Stomach (tissue), 9 donors: Measurements from ENCODE around the gene EPN2. TPM values are rescaled to one million over a fixed set of nuclear protein-coding genes. Genes with fewer than 3 reads are reported as not detected.
A peak's percentile ranks its signal among the peaks of the same experiment; 100 is the strongest.

Source experiments
- DNase-seq, 2 donors: peaks; one replicate each; pipeline versions ENCODE4 v3.0.0 to v3.0.0-alpha.2; 2013 to 2019
- H3K27ac ChIP-seq, 5 donors: fragments of 200-600 bp in 4 of 5; sonication (generic) in 4 of 5; one replicate each; pipeline ENCODE4 v1.5.1; 2013 to 2019; ENCODE audit warnings: mild to moderate bottlenecking in 1 of 5, moderate library complexity in 1 of 5
- H3K27me3 ChIP-seq, 3 donors: fragments of 200-600 bp; sonication (generic); one replicate each; pipeline ENCODE4 v1.5.1; 2017 to 2019; ENCODE audit warnings: mixed run types in 1 of 3
- H3K36me3 ChIP-seq, 4 donors: fragments of 200-600 bp; sonication (generic); 1 replicate in 3 of 4; 2 replicates in 1 of 4; pipeline ENCODE4 v1.5.1; 2016 to 2019
- H3K4me1 ChIP-seq, 4 donors: fragments of 200-600 bp; sonication (generic); one replicate each; pipeline ENCODE4 v1.5.1; 2016 to 2019
- H3K4me3 ChIP-seq, 4 donors: fragments of 200-600 bp; sonication (generic) in 3 of 4; one replicate each; pipeline ENCODE4 v1.5.1; 2016 to 2019; ENCODE audit warnings: mild to moderate bottlenecking in 1 of 4
- H3K9me3 ChIP-seq, 4 donors: fragments of 200-600 bp; sonication (generic); one replicate each; pipeline ENCODE4 v1.5.1; 2016 to 2019
- EP300 ChIP-seq: sonication (generic); formaldehyde crosslinking; IDR thresholded peaks from one replicate; pipeline ENCODE4 v1.6.1; 2017; ENCODE audit warnings: antibody characterized with exemption
- POLR2A ChIP-seq, 4 donors: fragments of 450-650 bp; IDR thresholded peaks; one replicate each; pipeline ENCODE4 v1.6.1; 2016; ENCODE audit warnings: antibody characterized with exemption in 4 of 4, control low read depth in 2 of 4, mild to moderate bottlenecking in 1 of 4, moderate library complexity in 1 of 4
- POLR2AphosphoS5 ChIP-seq, 3 donors: sonication (generic); formaldehyde crosslinking; IDR thresholded peaks; one replicate each; pipeline ENCODE4 v1.6.1; 2016; ENCODE audit warnings: antibody characterized with exemption in 3 of 3
- WGBS, 5 donors: extraction: QIAGEN DNeasy Blood & Tissue Kit in 3 of 5; methylation state at CpG; one replicate each; pipeline versions ENCODE4 v1.1.5 to v1.1.7; 2013 to 2018; 5-methylcytosine and 5-hydroxymethylcytosine counted together
- intact Hi-C: fragments of 100-400 bp; cut with DNase I; formaldehyde crosslinking; loops from one replicate; pipeline ENCODE4 v1.15.1; 2023; ENCODE audit warnings: low total_unique reads
- polyA plus RNA-seq, 3 donors: library from polyadenylated mRNA; stranded (reverse); fragments of 200-250 nt; gene quantifications; one replicate each; pipeline ENCODE4 v1.2.3, GENCODE V29; 2013
- total RNA-seq, 5 donors: library from RNA; depleted of rRNA; stranded (reverse); fragments of >200 nt; gene quantifications; one replicate each; pipeline versions ENCODE4 v1.1.0 to v1.2.3, GENCODE V29; 2014 to 2016
- TF ChIP-seq, protein P1 (sequence below), 7 experiments: fragments of 450-650 bp in 4 of 7; fragments of 200-600 bp in 3 of 7; sonication (generic) in 3 of 7; IDR thresholded peaks; one replicate each; pipeline ENCODE4 v1.5.1; 2016 to 2019; ENCODE audit warnings: antibody characterized with exemption in 7 of 7, control low read depth in 2 of 7, mild to moderate bottlenecking in 1 of 7
- donor health status: healthy with polysubstance abuse.
- donor health status: Bipolar disorder and iron deficiency.
- donor health status: healthy.

The EPN2 gene
- total and polyA plus RNA-seq, 8 donors, result 10.7 to 71.9 (median 25.7) TPM

DNA sequence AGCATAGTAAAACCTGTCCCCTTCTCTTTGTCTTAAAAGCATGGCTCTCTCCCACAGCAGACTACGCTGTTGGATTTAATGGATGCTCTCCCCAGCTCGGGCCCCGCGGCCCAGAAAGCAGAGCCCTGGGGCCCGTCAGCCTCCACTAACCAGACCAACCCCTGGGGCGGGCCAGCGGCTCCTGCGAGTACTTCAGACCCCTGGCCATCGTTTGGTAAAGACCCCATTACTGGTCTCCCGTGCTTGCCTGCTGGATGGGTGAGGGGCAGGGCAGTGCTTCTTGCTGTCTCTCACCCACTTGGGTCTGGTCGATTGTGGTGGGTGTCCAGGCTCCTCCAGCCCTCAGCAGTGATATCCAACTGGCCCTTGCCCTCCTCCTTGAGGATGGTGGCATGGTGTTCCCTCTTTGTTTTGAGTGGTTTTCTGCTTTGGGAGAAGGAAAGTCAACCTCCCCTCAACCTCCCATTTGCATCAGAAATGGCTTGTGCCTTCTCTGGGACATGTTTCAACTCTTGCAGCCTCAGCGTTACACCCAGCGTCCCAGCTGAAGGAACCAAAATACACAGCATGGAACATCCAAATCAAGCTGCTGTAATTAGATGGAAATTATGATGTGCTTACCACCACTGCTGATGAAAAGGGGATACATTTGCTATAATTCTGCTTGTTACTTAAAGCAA lies 76.0 kb downstream of the EPN2 start:
- 94 to 100% (median 95%) methylated on average over 8 to 13 of the region's 13 CpGs for WGBS, 5 donors

DNA sequence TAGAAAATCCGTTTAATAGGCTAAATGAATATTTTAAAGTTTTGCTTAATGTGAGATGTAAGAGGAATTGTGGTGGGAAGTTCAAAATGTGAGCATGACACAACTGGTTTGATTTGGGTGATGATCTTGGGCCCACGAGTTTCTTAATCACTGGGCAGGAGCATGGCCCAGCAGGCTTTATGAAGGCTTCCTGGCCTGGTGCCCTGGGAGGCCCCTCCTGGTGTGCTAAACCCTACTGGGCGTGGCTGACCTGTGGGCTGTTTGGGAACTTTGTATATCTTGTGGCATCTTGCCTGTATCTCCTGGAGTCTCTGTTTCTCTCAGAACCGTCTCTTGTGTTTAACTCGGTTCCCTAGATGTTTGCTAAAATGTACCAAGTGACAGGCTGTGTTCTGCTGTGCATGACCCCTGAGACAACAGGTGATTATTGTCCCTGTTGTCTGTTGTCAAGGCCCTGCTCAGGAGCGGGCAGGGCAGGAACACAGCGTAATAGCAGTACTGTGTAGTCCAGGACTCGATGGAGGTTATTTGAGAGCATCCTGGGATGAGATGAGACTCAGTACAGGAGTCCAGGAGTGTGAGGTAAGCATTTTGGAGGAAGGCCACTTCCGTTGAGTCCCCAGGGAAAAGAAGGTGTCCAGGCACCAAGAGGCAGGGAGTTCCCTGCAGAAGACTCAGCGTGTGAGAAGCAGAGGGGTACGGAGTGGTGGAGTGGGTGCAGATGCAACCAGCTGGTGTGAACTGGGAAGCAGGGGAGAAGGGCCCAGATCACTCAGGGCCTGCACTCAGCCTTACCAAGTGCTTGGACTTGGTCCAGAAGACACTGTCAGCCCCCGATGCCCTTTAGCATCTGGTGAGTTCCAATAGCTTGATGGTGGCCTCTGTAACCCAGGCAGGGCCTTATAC lies 76.8 kb downstream of the EPN2 start:
- peak in 1 of 2 donors; percentile 3 for DNase-seq
- no peak overlapping the region for H3K4me3 ChIP-seq
- H3K36me3 ChIP-seq, result peaks cover 27 to 75% (median 68%) of the 10 kb centered on the region in 4 donors
- TF ChIP-seq POLR2A (IDR thresholded peaks at IDR 0.05) (no peak), POLR2AphosphoS5 (IDR thresholded peaks at IDR 0.05) (no peak), EP300 (no peak)
- TF ChIP-seq, protein P1, sequence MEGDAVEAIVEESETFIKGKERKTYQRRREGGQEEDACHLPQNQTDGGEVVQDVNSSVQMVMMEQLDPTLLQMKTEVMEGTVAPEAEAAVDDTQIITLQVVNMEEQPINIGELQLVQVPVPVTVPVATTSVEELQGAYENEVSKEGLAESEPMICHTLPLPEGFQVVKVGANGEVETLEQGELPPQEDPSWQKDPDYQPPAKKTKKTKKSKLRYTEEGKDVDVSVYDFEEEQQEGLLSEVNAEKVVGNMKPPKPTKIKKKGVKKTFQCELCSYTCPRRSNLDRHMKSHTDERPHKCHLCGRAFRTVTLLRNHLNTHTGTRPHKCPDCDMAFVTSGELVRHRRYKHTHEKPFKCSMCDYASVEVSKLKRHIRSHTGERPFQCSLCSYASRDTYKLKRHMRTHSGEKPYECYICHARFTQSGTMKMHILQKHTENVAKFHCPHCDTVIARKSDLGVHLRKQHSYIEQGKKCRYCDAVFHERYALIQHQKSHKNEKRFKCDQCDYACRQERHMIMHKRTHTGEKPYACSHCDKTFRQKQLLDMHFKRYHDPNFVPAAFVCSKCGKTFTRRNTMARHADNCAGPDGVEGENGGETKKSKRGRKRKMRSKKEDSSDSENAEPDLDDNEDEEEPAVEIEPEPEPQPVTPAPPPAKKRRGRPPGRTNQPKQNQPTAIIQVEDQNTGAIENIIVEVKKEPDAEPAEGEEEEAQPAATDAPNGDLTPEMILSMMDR (IDR thresholded peaks at IDR 0.05), result no peak
- WGBS, 5 donors, result 72 to 79% (median 75%) methylated on average over 11 to 12 of the region's 12 CpGs
- intact Hi-C loops, result no loop called here
- no peaks in the 10 kb centered on the region for H3K9me3 ChIP-seq
- peaks cover 0 to 22% (median 0%) of the 10 kb centered on the region in 4 donors for H3K4me1 ChIP-seq
- H3K27ac ChIP-seq, result peak overlapping the region in 1 of 5 donors; percentile 13
- H3K27me3 ChIP-seq, result no peaks in the 10 kb centered on the region

More for the DNA sequence above, 76.0 kb downstream of the EPN2 start:
- H3K9me3 ChIP-seq, result no peaks in the 10 kb centered on the region
- peaks cover 0 to 22% (median 0%) of the 10 kb centered on the region in 4 donors for H3K4me1 ChIP-seq
- H3K27me3 ChIP-seq, result no peaks in the 10 kb centered on the region
- peak overlapping the region in 1 of 5 donors; percentile 13 for H3K27ac ChIP-seq
- TF ChIP-seq EP300, result no peak
- no peak for TF ChIP-seq POLR2A (IDR thresholded peaks at IDR 0.05)
- TF ChIP-seq, protein P1 (IDR thresholded peaks at IDR 0.05), result no peak
- H3K36me3 ChIP-seq, result peaks cover 27 to 76% (median 69%) of the 10 kb centered on the region in 4 donors
- no peak overlapping the region for H3K4me3 ChIP-seq
- intact Hi-C loops, result no loop called here
- DNase-seq, result no peak

DNA sequence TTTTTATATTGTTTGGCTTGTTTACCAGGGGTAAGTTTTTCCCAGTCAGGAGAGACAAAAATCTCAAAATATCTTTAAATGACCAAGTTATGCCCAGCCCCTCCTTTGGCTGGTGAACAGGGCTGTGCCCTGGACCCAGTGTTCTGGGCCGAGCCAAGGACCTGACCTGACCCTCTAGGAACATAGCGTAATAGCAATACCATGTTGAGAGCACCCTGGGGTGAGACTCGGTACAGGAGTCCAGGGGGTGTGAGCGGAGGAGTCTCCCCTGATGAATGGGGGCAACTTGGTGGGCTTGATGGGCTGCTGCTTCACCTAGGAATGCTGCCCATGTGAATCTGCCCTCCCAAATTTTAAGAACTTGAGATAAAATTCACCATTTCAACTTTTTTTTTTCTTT lies 77.9 kb downstream of the EPN2 start:
- no peak overlapping the region for H3K27ac ChIP-seq
- H3K36me3 ChIP-seq, result peaks cover 27 to 69% (median 63%) of the 10 kb centered on the region in 4 donors
- H3K4me3 ChIP-seq, result no peak overlapping the region
- no peaks in the 10 kb centered on the region for H3K27me3 ChIP-seq
- peaks cover 0 to 22% (median 0%) of the 10 kb centered on the region in 4 donors for H3K4me1 ChIP-seq
- WGBS, 5 donors, result 92 to 99% (median 96%) methylated on average over 4 of the region's 4 CpGs
- no peak for DNase-seq
- intact Hi-C loops, result no loop called here
- no peak for TF ChIP-seq POLR2A (IDR thresholded peaks at IDR 0.05)
- TF ChIP-seq EP300, result no peak
- TF ChIP-seq, protein P1 (IDR thresholded peaks at IDR 0.05), result no peak
- TF ChIP-seq POLR2AphosphoS5 (IDR thresholded peaks at IDR 0.05), result no peak
- H3K9me3 ChIP-seq, result no peaks in the 10 kb centered on the region

DNA sequence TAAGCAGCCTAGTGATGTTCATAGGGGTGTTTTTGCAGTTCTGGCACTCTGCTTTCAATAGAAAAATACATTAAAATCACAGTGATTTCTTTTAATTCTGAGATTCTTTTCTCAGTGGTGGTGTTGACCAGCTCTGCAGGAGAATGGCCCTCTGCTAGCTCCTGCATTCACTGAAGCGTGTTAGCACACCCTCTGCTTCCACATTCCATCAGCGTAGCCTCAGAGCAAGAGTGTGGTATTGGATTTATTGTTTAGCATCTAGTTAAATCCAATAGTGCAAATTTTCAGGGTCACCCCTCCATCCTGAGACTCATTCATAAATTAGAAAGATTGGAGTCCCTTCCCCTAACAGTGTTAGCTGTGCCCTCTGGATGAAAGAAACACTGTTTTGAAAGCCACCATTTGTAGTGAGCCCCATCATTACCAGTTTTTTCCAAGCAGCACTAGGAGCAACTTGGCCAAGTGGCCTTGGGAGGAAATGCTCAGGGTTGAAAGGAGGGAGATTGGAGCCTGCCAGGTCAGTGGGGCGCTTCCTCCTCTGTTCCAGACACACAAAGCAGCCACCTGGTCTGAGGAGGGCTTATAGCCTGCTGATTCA lies 79.7 kb downstream of the EPN2 start:
- intact Hi-C loops, result no loop called here
- Histone ChIP-seq H3K27me3 (no peaks in the 10 kb centered on the region), H3K4me1 (peaks cover 0 to 22% (median 0%) of the 10 kb centered on the region in 4 donors), H3K9me3 (no peaks in the 10 kb centered on the region), H3K36me3 (peaks cover 26 to 66% (median 59%) of the 10 kb centered on the region in 4 donors), H3K27ac (peak overlapping the region in 2 of 5 donors; percentile 33 to 50), H3K4me3 (no peak overlapping the region)
- 75 to 98% (median 91%) methylated on average over 3 of the region's 3 CpGs for WGBS, 5 donors
- no peak for TF ChIP-seq EP300
- peak in 1 of 2 donors; percentile 4 for DNase-seq
